Inferior parietal cortex (tissue), 1 donor: ENCODE data around the gene HS2ST1.

Source experiments
- DNase-seq: peaks from one replicate; pipeline ENCODE4 v3.0.0-alpha.2; 2016; ENCODE audit errors: extremely low spot score

HS2ST1 gene

DNA sequence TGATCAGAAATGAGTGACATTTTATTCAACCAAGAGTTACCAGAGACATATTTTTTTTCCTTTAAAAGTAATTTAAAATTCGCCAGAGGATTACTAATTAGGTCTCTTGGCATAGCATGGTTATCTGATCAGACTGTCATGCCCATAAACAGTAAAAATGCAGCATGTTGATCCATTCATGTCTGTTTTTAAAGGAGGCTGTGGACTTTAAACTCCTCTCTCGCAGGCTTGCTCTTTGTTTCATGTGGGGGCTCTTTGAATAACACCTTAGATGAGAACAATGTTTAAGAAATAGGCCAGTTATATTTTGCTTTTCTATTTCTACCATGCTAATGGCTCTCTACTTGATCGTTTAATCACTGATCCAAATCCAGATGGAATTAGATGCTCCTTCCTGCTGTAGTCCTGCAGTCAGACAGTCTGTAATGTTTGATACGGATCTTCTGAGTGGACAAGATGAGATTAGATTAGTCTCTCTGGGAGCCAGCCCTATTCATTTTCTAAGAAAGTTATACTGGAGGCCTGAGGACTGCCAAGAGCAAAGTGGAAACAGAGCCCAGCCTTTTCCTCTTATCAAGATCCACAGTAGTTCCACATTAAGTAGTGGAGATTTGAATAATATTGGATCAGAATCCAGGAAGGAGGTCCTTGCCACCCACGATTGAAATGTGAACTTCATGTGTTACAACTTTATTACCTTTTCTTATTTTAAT, 197.4 kb downstream of the HS2ST1 start:
- no peak for DNase-seq

DNA sequence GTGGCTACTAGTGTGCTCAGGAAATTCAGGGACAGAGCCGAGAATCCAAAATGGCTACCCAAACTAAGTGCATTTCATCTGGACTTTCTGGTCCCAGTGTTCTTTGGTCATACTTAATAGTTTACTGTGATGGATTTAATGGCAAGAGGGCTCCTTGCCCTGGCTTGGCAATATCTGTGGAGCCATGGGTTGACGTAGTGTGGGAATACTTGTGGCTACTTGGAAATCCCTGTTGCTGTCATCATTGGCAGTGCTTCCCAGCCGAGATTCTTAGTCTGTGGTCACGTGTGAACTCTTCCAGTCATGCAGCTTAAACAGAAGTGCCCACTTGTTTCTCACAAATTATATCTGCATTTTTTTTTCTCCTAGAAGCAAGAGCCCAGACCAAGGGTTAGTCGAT, 198.9 kb downstream of the HS2ST1 start:
- no peak for DNase-seq

DNA sequence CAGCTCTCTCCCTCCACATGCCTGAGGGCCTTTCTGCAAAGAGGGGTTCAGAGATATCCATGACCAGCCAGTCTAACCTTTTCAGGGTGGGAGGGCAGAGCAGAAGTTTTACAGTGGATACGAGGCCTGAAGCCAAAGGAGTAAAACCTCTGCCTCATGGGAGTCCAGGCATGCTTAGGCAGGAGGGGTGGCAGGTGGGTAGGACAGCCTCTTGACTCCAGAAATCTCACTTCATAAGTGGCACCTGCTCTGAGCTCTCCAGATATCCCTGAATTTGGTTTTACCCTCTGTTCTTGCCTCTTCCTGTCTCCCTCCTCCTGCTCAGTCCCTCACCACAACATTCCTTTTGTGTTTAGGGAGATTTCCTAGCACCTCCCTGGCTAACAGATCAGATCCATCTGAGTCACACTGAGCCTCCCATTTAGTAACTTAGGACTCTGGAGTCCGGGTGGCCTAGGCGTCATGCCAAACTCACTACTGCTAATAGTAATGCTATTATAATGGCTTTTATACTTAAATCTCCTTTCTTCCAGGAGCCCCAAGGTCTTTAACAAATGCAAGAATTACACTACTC, 201.0 kb downstream of the HS2ST1 start:
- DNase-seq = no peak

DNA sequence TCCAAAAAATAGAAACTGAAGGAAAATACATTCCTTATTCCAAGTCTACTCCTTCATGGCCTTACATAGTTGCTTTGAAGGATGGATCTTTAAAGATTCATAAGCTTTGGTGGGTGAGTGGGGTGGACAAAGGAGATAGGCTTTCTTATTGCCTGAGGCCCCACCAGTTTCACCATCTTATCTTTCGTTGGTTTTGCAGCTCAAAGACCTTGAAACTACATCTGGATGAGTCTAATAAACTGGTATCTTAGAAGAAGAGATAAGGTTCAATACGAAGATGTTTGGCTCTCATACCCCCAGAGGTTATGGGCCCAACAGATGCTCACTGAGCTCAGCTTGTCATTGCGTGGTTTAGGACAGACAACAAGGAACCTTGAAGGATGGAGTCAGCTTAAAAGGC, 201.5 kb downstream of the HS2ST1 start:
- DNase-seq = no peak

DNA sequence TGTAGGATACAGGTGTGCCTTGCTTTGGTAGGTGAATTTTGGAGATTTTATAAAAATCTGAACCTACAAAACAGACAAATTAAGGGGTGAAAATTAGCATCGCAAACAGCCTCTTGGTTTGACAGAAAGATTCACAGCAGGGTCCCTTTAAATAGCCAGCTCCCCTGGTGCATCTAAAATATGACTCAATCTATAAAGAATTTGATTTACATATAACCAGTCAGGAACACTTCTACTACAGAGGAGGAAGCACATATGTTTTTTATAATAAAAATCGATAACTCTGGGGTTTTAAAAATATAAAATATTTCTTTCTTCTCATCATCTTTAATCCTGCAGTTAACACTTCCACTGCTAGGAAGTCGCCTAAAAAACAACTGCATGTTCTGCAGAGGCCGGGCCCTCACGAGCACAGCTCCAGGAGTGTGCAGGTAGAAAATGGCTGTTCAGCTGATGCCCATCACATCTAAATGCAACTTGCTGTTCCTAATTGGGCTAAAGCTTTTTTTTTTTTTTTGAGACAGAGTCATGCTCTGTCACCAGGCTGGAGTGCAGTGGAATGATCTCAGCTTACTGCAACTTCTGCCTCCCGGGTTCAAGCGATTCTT, 203.4 kb downstream of the HS2ST1 start:
- DNase-seq = no peak

DNA sequence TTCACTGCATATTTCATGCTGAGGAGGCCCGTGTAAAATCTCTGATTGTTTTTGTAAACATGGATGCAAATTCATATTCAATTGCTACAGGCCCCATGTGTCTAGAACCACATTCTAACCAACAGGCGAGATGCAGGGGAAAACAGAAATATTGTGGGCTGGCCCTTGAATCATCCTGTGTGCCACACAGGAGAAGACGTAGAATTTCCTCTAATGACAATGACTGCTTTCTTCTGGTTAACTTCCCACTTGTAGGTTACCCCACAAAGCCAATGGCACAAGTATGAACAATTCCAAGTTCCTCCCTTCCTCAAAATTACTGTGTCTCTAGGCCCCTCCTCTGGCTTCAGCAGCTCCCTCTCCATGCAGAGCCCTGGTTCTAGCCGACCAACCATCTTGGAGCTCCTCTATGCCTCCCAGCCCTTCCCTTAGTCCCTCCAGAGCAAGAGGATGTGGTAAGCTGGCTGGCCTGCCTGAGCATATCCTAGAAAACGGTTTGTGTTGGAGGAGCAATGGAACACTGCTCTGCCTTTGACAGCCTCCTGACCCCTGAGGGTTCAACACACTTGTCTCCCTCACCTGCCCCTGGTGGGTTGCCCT, 205.2 kb downstream of the HS2ST1 start:
- DNase-seq = no peak

DNA sequence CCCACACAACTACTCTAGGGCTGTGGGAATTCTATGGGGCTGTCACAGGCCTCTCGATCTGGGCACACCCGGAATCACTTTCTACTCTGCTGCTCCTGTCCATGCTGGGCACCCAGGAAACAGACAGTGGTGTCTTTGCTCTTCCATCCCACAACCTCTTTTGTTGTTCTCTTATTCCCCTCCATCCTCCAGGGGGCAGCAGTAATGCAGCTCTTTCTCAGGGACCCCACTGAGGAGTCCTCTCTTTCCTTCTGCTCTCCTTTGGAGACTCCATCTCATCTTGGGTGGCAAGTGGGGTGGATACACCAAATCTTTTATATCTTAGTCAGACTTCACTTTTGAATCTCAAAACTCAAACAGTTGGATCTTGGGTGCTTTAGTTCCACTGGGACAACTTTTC, 206.3 kb downstream of the HS2ST1 start:
- DNase-seq = no peak

DNA sequence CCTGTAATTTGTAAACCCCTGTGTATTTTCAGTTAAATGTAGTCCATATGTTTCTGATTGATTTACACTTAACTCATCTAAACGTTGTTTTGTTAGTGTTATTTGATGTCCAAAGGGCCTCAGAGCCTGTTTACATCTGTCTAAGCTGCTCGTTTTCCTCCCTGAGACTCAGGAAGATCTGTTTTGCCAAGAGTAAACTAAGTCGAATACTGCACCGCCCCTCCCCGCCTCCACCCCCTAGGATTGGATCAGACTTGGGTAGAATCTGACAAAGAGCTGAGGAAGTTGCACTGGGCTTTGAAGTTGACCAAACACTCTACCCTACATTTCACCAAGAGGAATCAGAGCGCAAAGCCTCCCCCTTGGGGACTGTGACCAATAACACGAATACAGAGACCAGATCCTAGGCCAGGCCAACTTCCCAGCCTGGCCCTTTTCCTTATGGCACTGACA, 207.3 kb downstream of the HS2ST1 start:
- no peak for DNase-seq

DNA sequence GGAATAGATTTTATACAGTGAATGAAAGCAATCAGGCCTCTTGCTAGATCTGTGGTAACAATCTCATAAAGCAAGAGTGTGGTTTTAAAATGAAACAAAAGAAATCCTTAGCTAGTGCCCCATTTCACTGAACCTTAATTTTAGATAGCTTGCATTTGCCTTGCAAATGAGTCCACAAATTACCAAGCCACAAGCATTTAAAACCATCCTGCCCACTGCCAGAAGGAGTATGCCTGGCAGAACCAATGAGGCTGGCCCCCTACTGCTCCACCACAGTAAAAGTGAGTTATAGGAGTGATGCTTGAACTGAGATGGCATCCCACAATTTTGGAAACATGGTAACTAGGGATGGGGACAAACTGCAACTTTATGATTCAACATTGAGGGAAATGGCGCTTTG, 207.8 kb downstream of the HS2ST1 start:
- DNase-seq = no peak

DNA sequence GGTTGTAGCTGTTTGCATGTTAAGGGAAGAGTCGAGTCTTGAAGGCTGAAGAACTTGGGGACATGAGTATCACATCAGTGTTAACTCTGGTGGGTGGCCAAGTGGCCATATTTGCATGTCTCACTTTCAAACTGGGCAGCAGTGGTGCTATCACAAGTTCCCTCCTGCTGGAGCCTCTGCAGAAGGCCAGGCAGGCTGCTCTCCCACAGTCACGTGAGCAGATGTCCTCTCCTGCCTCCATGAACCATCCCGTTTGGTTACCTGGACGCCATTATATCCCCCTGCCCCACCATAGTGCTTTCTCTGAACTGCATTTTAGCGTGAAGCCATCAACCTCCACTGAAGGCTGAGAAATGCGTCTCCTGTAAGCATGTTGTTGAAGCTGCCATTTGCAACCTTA, 209.2 kb downstream of the HS2ST1 start:
- DNase-seq = no peak

DNA sequence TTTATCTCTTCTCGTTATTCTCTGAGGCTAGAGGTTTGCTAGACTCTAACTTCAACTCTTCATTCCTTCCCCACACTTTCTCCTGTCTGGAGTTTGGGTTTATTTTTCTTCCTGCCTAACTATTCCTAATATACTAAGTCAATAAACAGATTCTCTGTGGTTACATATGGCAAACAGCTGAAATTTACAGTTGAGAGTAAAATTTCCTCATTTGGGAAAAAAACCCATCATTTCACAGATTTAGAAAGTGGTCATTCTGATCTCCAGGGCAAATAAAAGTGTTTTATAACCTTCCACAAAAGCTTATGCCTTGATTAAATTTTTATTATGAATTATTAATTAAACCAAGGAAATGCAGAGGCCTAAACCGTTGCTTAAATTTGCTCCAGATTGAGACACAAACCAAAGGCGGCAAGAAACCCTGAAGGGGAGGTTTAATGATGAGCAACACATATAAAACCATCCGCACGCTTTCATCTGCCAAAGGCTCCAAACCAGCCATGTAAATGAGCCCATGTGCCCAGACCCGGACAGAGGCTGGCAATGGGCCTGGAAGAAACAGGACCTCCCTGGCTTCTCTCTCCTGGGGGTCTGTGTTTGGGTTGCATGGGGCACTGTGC, 212.6 kb downstream of the HS2ST1 start:
- no peak for DNase-seq

DNA sequence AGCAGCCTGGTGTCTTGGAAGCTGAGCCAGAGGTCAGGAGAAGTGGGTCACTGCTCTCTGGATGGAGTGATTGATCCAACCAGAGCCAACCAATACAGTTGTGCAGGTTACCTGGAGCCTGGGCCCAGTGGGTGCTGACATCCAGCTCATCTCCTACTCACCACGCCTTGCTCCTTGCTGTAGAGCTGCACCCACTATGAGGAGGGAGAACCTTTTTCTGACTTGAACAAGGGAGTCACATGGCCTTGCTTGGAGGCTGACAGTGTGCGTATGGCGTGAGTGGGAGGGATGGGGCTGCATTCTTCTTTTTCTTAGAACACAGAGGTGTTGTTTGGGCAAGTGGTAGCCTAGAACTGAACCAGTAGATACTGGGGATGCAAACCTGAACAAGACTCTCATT, 213.1 kb downstream of the HS2ST1 start:
- no peak for DNase-seq

DNA sequence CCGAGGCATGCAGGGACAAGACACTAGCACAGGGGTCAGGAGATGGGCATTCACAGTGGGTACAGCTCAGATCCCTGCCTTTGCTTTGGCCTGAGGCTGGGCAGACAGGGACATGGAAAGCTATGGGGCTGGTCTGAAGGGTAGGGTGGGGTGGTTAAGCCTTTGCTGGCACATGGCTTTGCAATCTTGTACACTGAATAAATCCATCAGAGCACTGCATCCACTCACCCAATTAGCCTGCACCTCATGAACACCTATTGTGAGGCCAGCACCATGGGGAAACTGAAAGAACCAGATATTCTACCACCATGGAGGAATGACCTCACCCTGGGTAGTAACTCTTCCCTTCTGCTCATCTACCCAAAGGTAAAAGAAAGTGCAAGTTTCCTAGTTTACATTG, 214.6 kb downstream of the HS2ST1 start:
- no peak for DNase-seq

DNA sequence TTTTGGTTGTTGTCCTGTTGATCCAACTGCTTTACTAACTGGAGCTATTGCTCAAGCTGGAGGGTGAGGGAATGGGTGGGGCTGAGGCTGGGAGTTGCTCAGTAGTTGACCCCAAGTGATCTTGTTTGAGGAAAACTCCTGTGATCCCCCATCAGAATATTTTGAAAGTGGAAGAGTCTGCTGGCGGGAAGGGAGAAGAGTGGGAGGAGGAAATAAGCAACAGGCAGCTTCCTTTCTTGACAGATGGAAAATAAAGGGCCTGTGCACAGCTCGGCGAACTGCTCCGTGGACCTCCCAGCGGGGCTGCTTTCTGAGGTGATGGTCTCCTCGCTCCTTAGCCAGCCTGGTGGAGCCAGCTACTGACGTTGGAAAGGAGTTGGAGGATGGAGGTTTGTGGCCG, 215.2 kb downstream of the HS2ST1 start:
- DNase-seq = no peak

DNA sequence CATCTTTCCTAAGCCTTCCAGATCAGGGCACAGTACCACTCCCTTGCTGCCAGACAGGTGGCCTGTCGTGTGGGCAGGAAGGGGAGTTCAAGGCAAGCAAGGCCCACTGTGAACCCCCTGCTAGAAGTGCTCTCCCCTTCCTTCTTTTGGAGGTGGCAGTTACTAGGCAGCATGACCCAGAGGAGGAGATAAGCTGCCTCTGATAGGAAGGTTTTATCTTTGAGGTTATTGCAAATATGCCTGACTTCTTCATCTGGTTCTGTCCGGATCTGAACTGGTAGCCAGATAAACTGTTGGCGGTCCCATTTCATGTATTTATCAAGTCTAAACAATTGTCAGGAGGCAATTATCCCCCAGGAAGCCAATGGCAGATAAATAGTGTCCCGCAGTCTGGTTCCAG, 216.0 kb downstream of the HS2ST1 start:
- no peak for DNase-seq

DNA sequence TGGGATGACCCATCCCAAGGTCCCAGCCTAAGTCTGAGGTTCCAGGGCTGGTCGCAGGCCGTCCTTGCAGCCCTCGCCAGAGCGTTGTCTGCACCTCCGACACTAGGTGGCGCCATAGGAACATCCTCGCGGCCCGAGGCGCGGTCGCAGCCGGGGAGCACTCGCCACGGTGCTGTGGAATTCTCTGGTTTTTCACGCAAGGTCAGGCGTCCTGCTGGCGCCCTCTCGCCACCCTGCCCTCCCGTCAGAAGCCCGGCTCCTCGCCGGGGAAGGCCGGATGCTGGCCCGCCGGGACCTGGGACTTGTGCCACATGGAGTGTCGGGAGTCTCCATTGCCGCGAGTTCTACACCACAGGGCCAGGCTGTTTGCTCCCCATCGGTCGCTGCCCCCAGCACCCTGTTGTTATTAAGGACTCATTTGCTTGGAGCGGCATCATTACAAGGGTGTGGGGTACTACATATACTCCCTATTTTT, 217.4 kb downstream of the HS2ST1 start:
- DNase-seq = peak; percentile 89

DNA sequence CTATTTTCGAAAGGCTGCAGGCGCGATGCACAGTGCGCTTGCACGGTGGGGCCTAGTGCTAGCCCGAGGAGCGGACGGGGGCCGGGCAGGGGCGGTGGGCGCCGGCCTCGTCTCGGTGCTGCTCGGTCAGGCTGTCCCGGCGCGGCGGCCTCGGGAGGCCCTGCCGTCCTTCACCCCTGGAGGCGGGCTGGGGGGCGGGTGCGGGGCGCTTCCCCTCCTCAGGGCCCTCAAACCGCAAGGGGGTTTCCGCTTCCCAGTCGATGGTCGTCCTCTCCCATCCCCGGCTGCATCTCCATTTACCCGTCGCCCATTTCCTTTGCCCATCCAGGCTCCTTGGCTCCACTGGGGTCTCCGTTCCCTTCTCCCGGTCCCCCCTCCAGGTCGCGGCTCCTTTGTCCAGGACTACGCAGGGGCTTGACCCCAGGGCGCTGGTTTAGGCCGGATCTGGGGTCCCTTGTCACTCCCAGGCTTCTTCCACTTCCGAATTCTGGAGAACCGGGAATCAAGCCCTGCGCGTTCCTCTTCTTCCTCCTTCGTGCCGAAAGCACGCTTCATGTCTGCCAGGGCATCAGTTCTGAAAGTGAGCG, 217.9 kb downstream of the HS2ST1 start:
- no peak for DNase-seq

DNA sequence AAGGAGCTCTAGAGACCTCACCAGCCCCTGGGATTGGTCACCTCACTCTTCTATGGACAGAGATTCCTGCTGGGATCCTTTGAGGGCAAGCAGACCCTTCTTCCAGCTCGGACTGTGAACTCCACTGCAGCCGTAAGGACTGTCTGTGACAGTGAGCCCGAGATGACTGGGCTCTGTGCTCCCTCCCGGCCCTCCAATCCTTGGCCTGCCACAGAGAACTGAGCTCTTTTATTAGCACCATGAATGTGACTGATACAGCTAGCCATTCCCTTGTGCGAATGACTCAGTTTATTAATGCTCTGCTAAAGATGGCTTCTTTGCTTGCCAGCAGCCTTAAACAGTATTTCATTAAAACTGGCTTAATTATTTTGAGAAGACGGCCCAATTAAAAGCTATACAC, 219.6 kb downstream of the HS2ST1 start:
- DNase-seq = peak; percentile 70

DNA sequence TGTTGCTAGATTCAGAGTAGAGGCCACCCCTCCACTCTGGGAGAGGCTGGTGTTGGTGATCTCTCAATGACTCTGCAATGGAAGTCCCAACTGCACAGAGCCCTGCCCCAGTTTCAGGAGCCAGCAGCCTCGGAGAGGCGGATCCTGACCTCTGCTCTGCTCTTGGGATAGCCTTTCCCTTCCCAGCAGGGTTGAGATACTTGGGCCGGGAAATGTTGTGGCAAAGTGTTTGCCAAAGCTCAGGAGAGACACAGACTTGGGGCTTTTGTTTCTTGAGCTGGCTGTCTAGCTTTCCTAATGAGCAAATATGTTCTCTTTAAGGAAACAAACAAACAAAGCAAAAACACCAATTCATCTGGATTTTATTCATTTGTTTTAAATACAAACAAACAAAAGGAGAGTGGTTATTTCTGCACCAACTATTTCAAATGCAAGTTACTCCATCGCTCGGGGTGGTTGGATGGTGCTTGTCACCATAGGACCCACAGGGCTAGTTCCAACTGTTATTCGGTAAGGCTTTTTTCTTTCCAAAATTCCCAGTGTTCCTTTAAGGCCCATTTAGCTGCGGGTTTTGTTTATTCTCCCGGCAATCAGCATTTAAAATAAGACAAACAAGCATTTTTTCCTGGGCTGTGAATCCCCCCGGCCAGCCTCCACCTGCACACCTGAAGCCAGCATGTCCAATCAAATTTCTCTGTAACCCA, 220.3 kb downstream of the HS2ST1 start:
- DNase-seq = peak; percentile 48

DNA sequence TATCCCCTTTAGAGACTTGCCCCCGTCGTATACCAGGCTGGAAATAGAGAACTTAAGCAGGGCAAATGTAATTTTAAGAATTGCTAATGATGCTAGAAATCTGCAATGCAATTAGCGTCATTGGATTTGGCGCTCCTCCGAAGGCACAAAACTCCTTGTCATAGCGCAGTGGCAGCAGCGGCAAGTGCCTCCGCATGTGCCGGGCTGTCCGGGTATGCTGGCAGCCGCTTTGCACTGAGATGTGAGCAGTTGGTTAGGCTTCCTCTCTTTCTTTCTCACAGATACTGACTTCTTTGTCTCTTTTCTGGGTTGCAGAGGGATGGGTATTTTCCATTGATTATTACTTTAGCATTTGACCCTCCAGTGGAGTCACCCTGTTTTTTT, 220.9 kb downstream of the HS2ST1 start:
- DNase-seq = peak; percentile 59

DNA sequence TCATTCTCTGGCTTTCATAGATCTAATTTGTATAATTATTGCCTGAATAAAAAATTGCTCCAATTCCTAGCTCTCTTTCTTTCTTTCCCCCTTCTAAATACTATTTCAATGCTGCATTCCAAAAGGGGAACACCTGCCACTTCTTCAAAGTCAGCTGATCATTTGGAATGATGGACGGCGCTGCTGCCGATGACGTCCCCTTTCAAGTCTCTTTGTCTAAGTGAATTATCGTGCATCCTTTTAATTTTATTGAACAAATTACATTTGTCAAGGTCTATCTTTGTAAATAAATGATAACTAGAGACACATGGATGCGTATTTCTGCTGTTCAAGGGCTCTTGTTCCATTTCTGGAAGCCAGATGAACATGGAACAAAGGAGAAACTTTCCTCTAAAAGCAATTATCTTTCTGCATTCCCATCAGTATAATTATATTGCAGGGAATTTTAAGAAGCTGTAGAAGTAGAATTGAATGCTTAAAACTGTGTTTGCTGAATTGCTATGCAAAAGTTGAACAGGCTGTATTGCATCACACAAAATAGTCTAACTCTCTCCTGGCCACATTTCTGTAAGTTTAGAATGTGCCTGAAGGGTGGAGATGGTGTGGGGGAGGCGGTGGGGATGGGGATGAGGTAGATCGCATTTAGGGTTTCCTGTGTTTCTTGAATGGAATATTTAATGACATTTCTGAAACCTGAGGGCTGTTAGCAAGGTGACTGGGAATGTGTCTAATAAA, 222.3 kb downstream of the HS2ST1 start:
- no peak for DNase-seq
